K562 (cell line): ENCODE measurements around the gene RHBDF2. TPM values are rescaled to one million over a fixed set of nuclear protein-coding genes. Genes with fewer than 3 reads are reported as not detected.

Experiments used
- ATAC-seq: fragments of 200-7000 bp; cut with Tn5 transposase; 3 replicates; pipeline ENCODE4 v1.9.1; 2020; ENCODE audit warnings: moderate library complexity
- BruUV-seq: library from RNA; stranded (reverse); fragments of 400-500 nt; replicated peaks from 2 replicates; lab custom pipeline; 2021; lab: Mats Ljungman, UMichigan
- CTCF ChIA-PET: fragments of 300-600 bp; formaldehyde crosslinking; extraction: SDS; loops from one replicate; lab custom pipeline; 2021; ENCODE audit warnings: low intra/inter-chr PET ratio; lab: Yijun Ruan, JAX
- POLR2A ChIA-PET: fragments of 300-600, 350-650 bp; sonication (Branson Sonifier 250); formaldehyde crosslinking; extraction: SDS; loops from one replicate; lab custom pipeline; 2021; ENCODE audit warnings: antibody characterized with exemption, inconsistent platforms; lab: Yijun Ruan, JAX
- DNase-seq, 4 experiments: peaks; one replicate each; pipeline versions ENCODE4 v3.0.0 to v3.0.0-alpha.2; 2011 to 2018; ENCODE audit warnings: low spot score in 3 of 4, mixed read lengths in 3 of 4; ENCODE audit errors: extremely low read depth in 1 of 4
- FAIRE-seq: peaks from 2 replicates; lab custom pipeline; 2011; peaks lifted over from hg19 to GRCh38; lab: Jason Lieb, UNC
- H2AFZ ChIP-seq: 2 replicates; pipeline ENCODE4 v1.6.0; 2011; ENCODE audit warnings: low read depth, low read length, control low read depth, inconsistent platforms
- H3K27ac ChIP-seq: fragments of 200-600 bp; 3 replicates; pipeline ENCODE4 v1.8.0; 2011; ENCODE audit warnings: low read depth, mild to moderate bottlenecking, control low read depth, inconsistent platforms, low read length, moderate library complexity, mixed read lengths; ENCODE audit errors: extremely low read depth
- H3K27me3 ChIP-seq, 2 experiments: fragments of 300-600 bp in 1 of 2; 2 replicates in 1 of 2; 3 replicates in 1 of 2; pipeline versions ENCODE4 v1.6.0 to v1.8.0; 2011; ENCODE audit warnings: inconsistent platforms in 2 of 2, low read length in 2 of 2, mild to moderate bottlenecking in 1 of 2, mixed read lengths in 1 of 2, moderate library complexity in 1 of 2; ENCODE audit not compliant: control insufficient read depth in 2 of 2, insufficient read depth in 2 of 2
- H3K36me3 ChIP-seq: fragments of 300-600 bp; 3 replicates; pipeline ENCODE4 v1.8.0; 2011; ENCODE audit warnings: mild to moderate bottlenecking, low read length, inconsistent platforms; ENCODE audit not compliant: control insufficient read depth, insufficient read depth
- H3K4me1 ChIP-seq, 2 experiments: fragments of 200-600 bp in 1 of 2; replicated peaks in 1 of 2; 2 replicates in 1 of 2; 3 replicates in 1 of 2; pipeline versions ENCODE4 v1.5.1 to v1.8.0; 2011; ENCODE audit warnings: inconsistent platforms in 2 of 2, low read length in 2 of 2, mild to moderate bottlenecking in 1 of 2, mixed read lengths in 1 of 2, moderate library complexity in 1 of 2; ENCODE audit not compliant: control insufficient read depth in 2 of 2, insufficient read depth in 2 of 2
- H3K4me2 ChIP-seq: 2 replicates; pipeline ENCODE4 v1.6.1; 2011; ENCODE audit warnings: low read length, control low read depth, inconsistent platforms, mixed read lengths; ENCODE audit not compliant: insufficient read depth
- H3K4me3 ChIP-seq: fragments of 200-600 bp; sonication (generic), shearing (Covaris generic); 2 replicates; pipeline ENCODE4 v1.5.1; 2016; ENCODE audit warnings: control low read depth, inconsistent platforms
- H3K79me2 ChIP-seq: fragments of 200-600 bp; 3 replicates; pipeline ENCODE4 v1.8.0; 2011; ENCODE audit warnings: low read length, inconsistent platforms; ENCODE audit not compliant: control insufficient read depth, insufficient read depth
- H3K9ac ChIP-seq, 2 experiments: 2 replicates each; pipeline versions ENCODE4 v1.6.0 to v1.6.1; 2011; ENCODE audit warnings: low read depth in 2 of 2, low read length in 2 of 2, control low read depth in 1 of 2, inconsistent platforms in 1 of 2, mild to moderate bottlenecking in 1 of 2, mixed read lengths in 1 of 2; ENCODE audit not compliant: insufficient read depth in 1 of 2
- H3K9me1 ChIP-seq: one replicate; pipeline ENCODE4 v1.6.0; 2011; ENCODE audit warnings: inconsistent platforms, mild to moderate bottlenecking, low read length, moderate library complexity; ENCODE audit not compliant: control insufficient read depth, insufficient read depth
- H3K9me3 ChIP-seq: replicated peaks from 2 replicates; pipeline ENCODE4 v1.5.1; 2011; ENCODE audit warnings: low read depth, low read length, inconsistent platforms; ENCODE audit not compliant: control insufficient read depth, insufficient read depth
- H4K20me1 ChIP-seq: replicated peaks from 2 replicates; pipeline ENCODE4 v1.6.1; 2011; ENCODE audit warnings: low read length, inconsistent platforms, mixed read lengths; ENCODE audit not compliant: control insufficient read depth, insufficient read depth
- FOXO4 ChIP-seq: fragments of 450-650 bp; formaldehyde crosslinking; IDR thresholded peaks from 2 replicates; pipeline ENCODE4 v1.4.0; 2020; ENCODE audit warnings: mild to moderate bottlenecking, moderate library complexity
- POLR2AphosphoS2 ChIP-seq: IDR thresholded peaks from 2 replicates; pipeline ENCODE4 v1.6.1; 2012; ENCODE audit warnings: low read length, improper control_type of control experiment
- PRPF4 ChIP-seq: fragments of 200-400 bp; formaldehyde crosslinking; IDR thresholded peaks from one replicate; pipeline ENCODE4 v1.6.1; 2017; ENCODE audit warnings: low read length, low read depth, mild to moderate bottlenecking; ENCODE audit not compliant: insufficient read depth, poor library complexity, severe bottlenecking
- VEZF1 ChIP-seq: fragments of 200-800 bp; sonication (Bioruptor generic); IDR thresholded peaks from 2 replicates; pipeline ENCODE4 v1.6.1; 2017; ENCODE audit warnings: missing genetic modification characterization, missing compliant biosample characterization
- WGBS: fragments of 100-300 bp; shearing (Covaris generic); methylation state at CpG from one replicate; pipeline ENCODE4 v1.1.6; 2016; ENCODE audit warnings: low coverage, mixed read lengths; ENCODE audit not compliant: insufficient coverage; ENCODE audit errors: missing lambda C conversion rate; 5-methylcytosine and 5-hydroxymethylcytosine counted together
- in situ Hi-C: fragments of 300-500 bp; cut with MboI; formaldehyde crosslinking; loops from 4 replicates; pipeline ENCODE4 v1.15.0; 2018; ENCODE audit warnings: inconsistent platforms, mixed read lengths
- intact Hi-C: fragments of 100-400 bp; cut with micrococcal nuclease; formaldehyde crosslinking; loops from 2 replicates; pipeline ENCODE4 v1.14.2; 2022
- polyA plus RNA-seq, 8 experiments: library from polyadenylated mRNA; depleted of rRNA in 4 of 8; stranded (reverse) in 5 of 8; unstranded in 3 of 8; fragments of >200 nt; fragmentation: Nextera tagmentation in 2 of 8; fragmentation: Illumina TruSeq in 1 of 8; extraction: Ambion mirVana in 2 of 8; extraction: Trizol in 1 of 8; gene quantifications; 2 replicates each; pipeline versions ENCODE4 v1.2.1 to v1.2.3, GENCODE V29; 2011 to 2014; ENCODE audit warnings: inconsistent platforms in 1 of 8, missing spikeins in 1 of 8
- total RNA-seq, 7 experiments: library from RNA; depleted of rRNA in 6 of 7; stranded (reverse); fragments of >200 nt in 6 of 7; fragmentation: Illumina TruSeq in 2 of 7; extraction: Trizol in 2 of 7; gene quantifications; 2 replicates each; pipeline versions ENCODE4 v1.2.1 to v1.2.3, GENCODE V29; 2011 to 2021; ENCODE audit warnings: low replicate concordance in 1 of 7

The RHBDF2 gene
- total and polyA plus RNA-seq, 9 of the 15 experiments (the other 6 are each of a cell fraction or from before 2014, with no cell fraction given), result 0.04 to 2.8 (median 1.1) TPM

- H2AFZ ChIP-seq, result no peak overlapping the region
- H3K9ac ChIP-seq, result peak overlapping the region in 1 of 2 experiments; percentile 81; a peak in 2 of 4 replicates
- peaks cover 11 to 58% of the 10 kb centered on the region in 2 experiments; a peak in 4 of 5 replicates for H3K4me1 ChIP-seq
- ChIA-PET CTCF (interaction anchor here (0.6 to 0.7 kb wide), 2 partner anchors 40 to 78 kb away, joined by 3 read pairs; no protein-coding TSS in a partner anchor), POLR2A (interaction anchor here (0.6 to 1.8 kb wide), 7 partner anchors 9 to 129 kb away, joined by 3 to 10 read pairs (median 3); no protein-coding TSS in a partner anchor)
- ATAC-seq (no peak), DNase-seq (no peak), FAIRE-seq (no peak)
- TF ChIP-seq POLR2AphosphoS2 (no peak), FOXO4 (CRISPR knock-in tag) (no peak), VEZF1 (CRISPR knock-in tag) (peak; percentile 20; the same call in 1 of the 2 replicates), PRPF4 (no peak)
- H3K36me3 ChIP-seq, result no peaks in the 10 kb centered on the region
- intact Hi-C loops (no loop called here), in situ Hi-C loops (no loop called here)
- H3K4me3 ChIP-seq, result no peak overlapping the region
- H3K27me3 ChIP-seq, result no peaks in the 10 kb centered on the region
- H3K9me1 ChIP-seq, result no peaks in the 10 kb centered on the region
- H3K9me3 ChIP-seq, result no peaks in the 10 kb centered on the region
- 37% methylated on average over 22 of the region's 22 CpGs for WGBS
- BruUV-seq, result no TSS peak
- no peak overlapping the region for H3K27ac ChIP-seq
- H3K79me2 ChIP-seq, result no peaks in the 10 kb centered on the region
- no peaks in the 10 kb centered on the region for H4K20me1 ChIP-seq
- no peak overlapping the region for H3K4me2 ChIP-seq
Observed at GRCh38 chr17:76543826-76544545, 42.8 kb upstream of the RHBDF2 start.
